Epithelial cell of proximal tubule (primary cell): Measurements from ENCODE around the gene ACACA. TPM values are rescaled to one million over a fixed set of nuclear protein-coding genes. Genes with fewer than 3 reads are reported as not detected.

Experiments used
- DNase-seq: peaks from one replicate; pipeline ENCODE4 v3.0.0-alpha.2; 2011; ENCODE audit warnings: low read depth
- H3K4me3 ChIP-seq: 2 replicates; pipeline ENCODE4 v1.5.1; 2011; ENCODE audit warnings: low read depth, mild to moderate bottlenecking, low read length
- CTCF ChIP-seq: conservative IDR thresholded peaks from 2 replicates; pipeline ENCODE4 v1.5.1; 2012; ENCODE audit warnings: low read depth, mild to moderate bottlenecking, low read length
- total RNA-seq: library from RNA; depleted of rRNA; stranded (reverse); fragments of >200 nt; gene quantifications from 2 replicates; pipeline ENCODE4 v1.2.3, GENCODE V29; 2015

The ACACA gene
- total RNA-seq, 1 donor from 2014 or later = 26.4 TPM

- DNase-seq = no peak
- TF ChIP-seq CTCF = no peak
- no peak overlapping the region for H3K4me3 ChIP-seq
Observed at GRCh38 chr17:37292429-37293139, 114.1 kb downstream of the ACACA start.

- TF ChIP-seq CTCF = no peak
- no peak overlapping the region for H3K4me3 ChIP-seq
- no peak for DNase-seq
Observed at GRCh38 chr17:37291351-37291750, 115.3 kb downstream of the ACACA start.

DNA sequence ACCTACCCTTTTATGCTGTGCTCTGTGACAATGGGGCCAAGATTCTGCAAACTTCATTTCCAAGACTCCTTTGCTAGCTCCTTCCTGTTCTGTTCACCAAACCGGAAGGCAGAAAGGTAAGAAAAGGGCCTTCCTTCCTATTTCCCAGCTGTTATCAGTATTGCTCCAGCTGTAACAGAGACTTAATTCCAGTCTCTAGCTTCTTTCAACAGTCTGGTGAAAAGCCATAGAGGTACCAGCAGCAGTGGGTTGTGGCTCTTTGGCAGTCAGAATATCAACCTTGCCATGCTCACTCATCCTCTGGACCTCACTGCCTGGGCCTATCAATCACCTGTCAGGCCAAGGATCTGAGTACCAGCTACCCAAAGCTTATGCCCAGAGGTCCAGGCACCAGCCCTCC is 120.2 kb downstream of the ACACA start:
- no peak for DNase-seq
- H3K4me3 ChIP-seq = no peak overlapping the region
- TF ChIP-seq CTCF = no peak

DNA sequence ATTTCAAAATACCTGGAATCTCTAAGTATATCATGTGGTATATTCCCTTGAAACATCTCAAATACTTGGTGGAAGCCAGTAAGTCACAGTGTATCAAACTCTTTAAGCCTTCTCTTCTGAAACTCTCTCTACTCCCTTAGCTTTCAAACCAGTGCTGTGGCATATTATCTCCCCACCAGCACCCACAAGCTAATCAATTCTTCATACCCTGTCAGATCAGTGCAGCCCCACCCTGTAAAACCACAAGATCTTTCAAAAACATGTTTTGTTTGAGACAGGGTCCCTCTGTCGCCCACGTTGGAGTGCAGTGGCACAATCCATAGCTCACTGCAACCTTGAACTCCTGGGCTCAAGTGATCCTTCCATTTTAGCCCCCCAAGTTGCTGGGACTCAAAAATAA is 122.4 kb downstream of the ACACA start:
- DNase-seq = no peak
- H3K4me3 ChIP-seq = no peak overlapping the region
- no peak for TF ChIP-seq CTCF

- TF ChIP-seq CTCF = no peak
- no peak overlapping the region for H3K4me3 ChIP-seq
- no peak for DNase-seq
Observed at GRCh38 chr17:37283414-37283961, 123.1 kb downstream of the ACACA start.

DNA sequence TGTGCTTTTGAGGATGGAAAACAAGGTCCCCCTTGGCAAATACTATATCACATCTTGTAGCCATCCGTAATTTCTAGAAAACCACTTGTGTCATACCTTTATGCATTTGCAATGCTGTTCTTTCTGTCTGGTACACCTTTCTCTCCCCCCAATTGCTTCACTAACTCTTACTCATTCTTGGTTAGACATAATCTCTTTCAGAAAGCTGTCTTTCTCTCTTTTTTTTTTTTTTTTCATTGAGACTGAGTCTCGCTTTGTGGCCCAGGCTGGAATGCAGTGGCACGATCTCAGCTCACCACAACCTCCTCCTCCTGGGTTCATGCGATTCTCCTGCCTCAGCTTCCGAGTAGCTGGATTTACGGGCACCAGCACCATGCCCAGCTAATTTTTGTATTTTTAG is 125.8 kb downstream of the ACACA start:
- TF ChIP-seq CTCF = no peak
- H3K4me3 ChIP-seq = no peak overlapping the region
- no peak for DNase-seq
